ENCODE measurements around the gene CAPN9. TPM values are rescaled to one million over a fixed set of nuclear protein-coding genes. Genes with fewer than 3 reads are reported as not detected.
"Not testable (repeated sequence)": the region's sequence is repeated elsewhere in the genome, so short reads cannot be mapped to it uniquely, and the experiment has no call there.

Gene CAPN9
- total RNA-seq, 1 experiment from 2014 or later: 0.12 TPM

GRCh38 chr1:230824551-230824918 is 77.3 kb downstream of the CAPN9 start:
- DNase-seq (ENCODE audit: low read depth): peak; percentile 55

- DNase-seq (ENCODE audit: low read depth): peak; percentile 92
Measured at GRCh38 chr1:230824919-230825721, 77.9 kb downstream of the CAPN9 start.

- DNase-seq (ENCODE audit: low read depth): no peak
Measured at GRCh38 chr1:230825761-230826160, 78.6 kb downstream of the CAPN9 start.

- DNase-seq (ENCODE audit: low read depth): no peak
Measured at GRCh38 chr1:230826166-230826875, 79.1 kb downstream of the CAPN9 start.

GRCh38 chr1:230827081-230827681 is 80.0 kb downstream of the CAPN9 start:
- peak; percentile 94 for DNase-seq (ENCODE audit: low read depth)

GRCh38 chr1:230827801-230828200 is 80.6 kb downstream of the CAPN9 start:
- no peak for DNase-seq (ENCODE audit: low read depth)

GRCh38 chr1:230828421-230828820 is 81.2 kb downstream of the CAPN9 start:
- DNase-seq (ENCODE audit: low read depth): no peak

- DNase-seq (ENCODE audit: low read depth): no peak
Measured at GRCh38 chr1:230831771-230832170, 84.6 kb downstream of the CAPN9 start.

- DNase-seq (ENCODE audit: low read depth): peak; percentile 40
Measured at GRCh38 chr1:230832476-230832875, 85.3 kb downstream of the CAPN9 start.

- DNase-seq (ENCODE audit: low read depth): no peak
Measured at GRCh38 chr1:230833511-230833910, 86.3 kb downstream of the CAPN9 start.

GRCh38 chr1:230834292-230834691 is 87.1 kb downstream of the CAPN9 start:
- DNase-seq (ENCODE audit: low read depth): no peak

GRCh38 chr1:230836347-230836746 is 89.2 kb downstream of the CAPN9 start:
- no peak for DNase-seq (ENCODE audit: low read depth)

GRCh38 chr1:230836793-230837192 is 89.6 kb downstream of the CAPN9 start:
- DNase-seq (ENCODE audit: low read depth): no peak

- DNase-seq (ENCODE audit: low read depth): no peak
Measured at GRCh38 chr1:230839173-230839572, 92.0 kb downstream of the CAPN9 start.

GRCh38 chr1:230842801-230843200 is 95.6 kb downstream of the CAPN9 start:
- DNase-seq (ENCODE audit: low read depth): no peak

GRCh38 chr1:230843503-230844309 is 96.5 kb downstream of the CAPN9 start:
- DNase-seq (ENCODE audit: low read depth): no peak

GRCh38 chr1:230844561-230844960 is 97.4 kb downstream of the CAPN9 start:
- no peak for DNase-seq (ENCODE audit: low read depth)

- not testable (repeated sequence) for DNase-seq (ENCODE audit: low read depth)
Measured at GRCh38 chr1:230845184-230845583, 98.0 kb downstream of the CAPN9 start.

- DNase-seq (ENCODE audit: low read depth): no peak
Measured at GRCh38 chr1:230848235-230848634, 101.0 kb downstream of the CAPN9 start.

- peak; percentile 94 for DNase-seq (ENCODE audit: low read depth)
Measured at GRCh38 chr1:230849451-230850224, 102.5 kb downstream of the CAPN9 start.

- DNase-seq (ENCODE audit: low read depth): no peak
Measured at GRCh38 chr1:230850547-230850946, 103.4 kb downstream of the CAPN9 start.

All from RPMI7951 (cell line).